Loucy (cell line): ENCODE results near the gene CHI3L2.
A peak's percentile ranks its signal among the peaks of the same experiment; 100 is the strongest.

Experiments used
- H2AFZ ChIP-seq: fragments of 200-600 bp; sonication (generic); 2 replicates; pipeline ENCODE4 v1.6.0; 2016; ENCODE audit warnings: antibody characterized with exemption, mild to moderate bottlenecking, low read length, moderate library complexity
- H3F3A ChIP-seq: fragments of 200-600 bp; 2 replicates; pipeline ENCODE4 v1.6.0; 2016; ENCODE audit warnings: antibody characterized with exemption, low read depth, mild to moderate bottlenecking
- H3K27me3 ChIP-seq: fragments of 200-600 bp; sonication (generic); 2 replicates; pipeline ENCODE4 v1.6.1; 2014; ENCODE audit warnings: low read length, mild to moderate bottlenecking; ENCODE audit not compliant: insufficient read depth, poor library complexity, severe bottlenecking
- H3K36me3 ChIP-seq: fragments of 200-600 bp; sonication (generic); 2 replicates; pipeline ENCODE4 v1.6.1; 2016; ENCODE audit warnings: low read length; ENCODE audit not compliant: insufficient read depth
- H3K4me1 ChIP-seq: fragments of 200-600 bp; sonication (generic); 2 replicates; pipeline ENCODE4 v1.5.1; 2014; ENCODE audit warnings: low read length, mild to moderate bottlenecking; ENCODE audit not compliant: insufficient read depth, poor library complexity, severe bottlenecking
- H3K4me2 ChIP-seq: fragments of 200-600 bp; sonication (generic); 2 replicates; pipeline ENCODE4 v1.6.0; 2014; ENCODE audit warnings: antibody characterized with exemption, low read length, low read depth, mild to moderate bottlenecking; ENCODE audit not compliant: poor library complexity, severe bottlenecking
- H3K4me3 ChIP-seq: fragments of 200-600 bp; sonication (generic); 2 replicates; pipeline ENCODE4 v1.5.1; 2014; ENCODE audit warnings: low read length, mild to moderate bottlenecking, mixed read lengths; ENCODE audit not compliant: poor library complexity, severe bottlenecking
- H3K79me2 ChIP-seq: fragments of 200-600 bp; sonication (generic); 2 replicates; pipeline ENCODE4 v1.6.1; 2014; ENCODE audit warnings: low read length; ENCODE audit not compliant: insufficient read depth
- H3K9ac ChIP-seq: fragments of 200-600 bp; sonication (generic); 2 replicates; pipeline ENCODE4 v1.6.0; 2014; ENCODE audit warnings: mild to moderate bottlenecking, low read depth, low read length, moderate library complexity; ENCODE audit not compliant: poor library complexity, severe bottlenecking
- H3K9me2 ChIP-seq: fragments of 200-600 bp; sonication (generic); replicated peaks from 2 replicates; pipeline ENCODE4 v1.6.1; 2016; ENCODE audit warnings: low read depth, low read length, mixed read lengths
- H3K9me3 ChIP-seq: fragments of 200-600 bp; sonication (generic); 2 replicates; pipeline ENCODE4 v1.6.1; 2014; ENCODE audit warnings: mild to moderate bottlenecking, antibody characterized with exemption, low read length, low read depth; ENCODE audit not compliant: insufficient read depth
- H4K20me1 ChIP-seq: fragments of 200-600 bp; sonication (generic); 2 replicates; pipeline ENCODE4 v1.6.0; 2014; ENCODE audit warnings: antibody characterized with exemption, low read length, mild to moderate bottlenecking; ENCODE audit not compliant: insufficient read depth, poor library complexity, severe bottlenecking
- CTCF ChIP-seq: fragments of 200-600 bp; sonication (generic); conservative IDR thresholded peaks from 2 replicates; pipeline ENCODE4 v1.5.1; 2014; ENCODE audit warnings: mild to moderate bottlenecking, antibody characterized with exemption, low read length
- EZH2phosphoT487 ChIP-seq: fragments of 200-600 bp; IDR thresholded peaks from 2 replicates; pipeline ENCODE4 v1.6.1; 2018; ENCODE audit warnings: antibody characterized with exemption, mild to moderate bottlenecking, moderate library complexity, borderline replicate concordance

Gene CHI3L2

GRCh38 chr1:111202366-111202706, 25.2 kb upstream of the CHI3L2 start:
- peaks cover 95% of the 10 kb centered on the region for H3K4me1 ChIP-seq
- no peak overlapping the region for H2AFZ ChIP-seq
- no peaks in the 10 kb centered on the region for H3K79me2 ChIP-seq
- no peaks in the 10 kb centered on the region for H3F3A ChIP-seq
- TF ChIP-seq EZH2phosphoT487 (no peak), CTCF (no peak)
- no peaks in the 10 kb centered on the region for H3K27me3 ChIP-seq
- no peaks in the 10 kb centered on the region for H3K9me2 ChIP-seq
- H3K9me3 ChIP-seq = no peaks in the 10 kb centered on the region
- H4K20me1 ChIP-seq = no peaks in the 10 kb centered on the region
- no peaks in the 10 kb centered on the region for H3K36me3 ChIP-seq
- peak overlapping the region; percentile 75 for H3K9ac ChIP-seq
- peak overlapping the region; percentile 14 for H3K4me2 ChIP-seq
- H3K4me3 ChIP-seq = no peak overlapping the region

GRCh38 chr1:111202707-111203623, 24.5 kb upstream of the CHI3L2 start:
- Histone ChIP-seq H2AFZ (no peak overlapping the region), H3K9me3 (no peaks in the 10 kb centered on the region), H3F3A (0 out of 2 replicates have a peak, but pooled peaks cover under 1% of the 10 kb centered on the region), H3K9ac (peak overlapping the region; percentile 75), H3K4me3 (peak overlapping the region; percentile 23), H3K36me3 (no peaks in the 10 kb centered on the region), H3K79me2 (no peaks in the 10 kb centered on the region), H4K20me1 (no peaks in the 10 kb centered on the region), H3K27me3 (no peaks in the 10 kb centered on the region), H3K4me2 (peak overlapping the region; percentile 58), H3K4me1 (peaks cover 96% of the 10 kb centered on the region), H3K9me2 (no peaks in the 10 kb centered on the region)
- no peak for TF ChIP-seq EZH2phosphoT487
- TF ChIP-seq CTCF = no peak

GRCh38 chr1:111203681-111204200, 23.8 kb upstream of the CHI3L2 start:
- H3K9me3 ChIP-seq = no peaks in the 10 kb centered on the region
- H3K9ac ChIP-seq = peak overlapping the region; percentile 75
- no peak overlapping the region for H2AFZ ChIP-seq
- TF ChIP-seq CTCF = no peak
- TF ChIP-seq EZH2phosphoT487 = no peak
- no peaks in the 10 kb centered on the region for H3K9me2 ChIP-seq
- H3K4me3 ChIP-seq = peak overlapping the region; percentile 23
- H3K4me1 ChIP-seq = peaks cover 96% of the 10 kb centered on the region
- no peaks in the 10 kb centered on the region for H4K20me1 ChIP-seq
- H3K36me3 ChIP-seq = no peaks in the 10 kb centered on the region
- no peaks in the 10 kb centered on the region for H3K79me2 ChIP-seq
- peak overlapping the region; percentile 58 for H3K4me2 ChIP-seq
- no peaks in the 10 kb centered on the region for H3K27me3 ChIP-seq
- H3F3A ChIP-seq = peaks cover 5% of the 10 kb centered on the region; the same call in 1 of the 2 replicates
